ENCODE measurements around the gene PACSIN2.

DNA sequence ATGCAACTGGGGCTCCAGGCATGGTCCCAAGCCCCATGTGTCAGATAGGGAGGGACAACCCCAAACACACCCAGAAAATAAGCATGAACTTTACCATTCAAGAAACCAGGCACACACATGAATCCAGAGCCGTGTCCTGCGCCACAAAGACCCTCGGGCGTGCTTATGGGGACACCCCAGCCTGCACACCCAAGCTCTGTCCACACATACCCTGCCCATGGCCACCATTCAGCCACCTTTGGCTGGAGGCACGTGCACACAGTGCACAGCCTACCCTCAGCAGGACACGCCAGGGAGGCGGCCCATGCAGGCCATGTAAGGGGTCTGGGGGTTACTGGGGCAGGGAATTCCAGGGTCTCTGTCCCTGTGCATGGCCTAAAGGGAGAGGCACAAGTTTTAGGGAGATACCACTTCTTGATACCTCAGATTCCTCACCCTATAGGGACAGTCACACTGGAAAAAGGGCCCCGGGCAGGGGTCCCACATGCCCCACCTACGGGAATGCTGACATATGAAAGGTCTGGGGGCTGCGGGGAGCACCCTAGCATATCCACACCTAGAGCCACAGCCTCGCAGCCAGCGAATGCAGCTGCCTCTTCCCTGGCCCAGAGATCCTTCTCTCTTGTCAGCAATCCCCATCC is 20.6 kb downstream of the PACSIN2 start:
- TF ChIP-seq, protein P1, sequence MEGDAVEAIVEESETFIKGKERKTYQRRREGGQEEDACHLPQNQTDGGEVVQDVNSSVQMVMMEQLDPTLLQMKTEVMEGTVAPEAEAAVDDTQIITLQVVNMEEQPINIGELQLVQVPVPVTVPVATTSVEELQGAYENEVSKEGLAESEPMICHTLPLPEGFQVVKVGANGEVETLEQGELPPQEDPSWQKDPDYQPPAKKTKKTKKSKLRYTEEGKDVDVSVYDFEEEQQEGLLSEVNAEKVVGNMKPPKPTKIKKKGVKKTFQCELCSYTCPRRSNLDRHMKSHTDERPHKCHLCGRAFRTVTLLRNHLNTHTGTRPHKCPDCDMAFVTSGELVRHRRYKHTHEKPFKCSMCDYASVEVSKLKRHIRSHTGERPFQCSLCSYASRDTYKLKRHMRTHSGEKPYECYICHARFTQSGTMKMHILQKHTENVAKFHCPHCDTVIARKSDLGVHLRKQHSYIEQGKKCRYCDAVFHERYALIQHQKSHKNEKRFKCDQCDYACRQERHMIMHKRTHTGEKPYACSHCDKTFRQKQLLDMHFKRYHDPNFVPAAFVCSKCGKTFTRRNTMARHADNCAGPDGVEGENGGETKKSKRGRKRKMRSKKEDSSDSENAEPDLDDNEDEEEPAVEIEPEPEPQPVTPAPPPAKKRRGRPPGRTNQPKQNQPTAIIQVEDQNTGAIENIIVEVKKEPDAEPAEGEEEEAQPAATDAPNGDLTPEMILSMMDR (IDR thresholded peaks at IDR 0.05), result no peak
- no peak for TF ChIP-seq ZFX (IDR thresholded peaks at IDR 0.05; ENCODE audit: borderline replicate concordance)
